VCaP (cell line): ENCODE measurements around the gene SESTD1.
"Not testable (repeated sequence)": the region's sequence is repeated elsewhere in the genome, so short reads cannot be mapped to it uniquely, and the experiment has no call there.

ENCODE experiments used
- H3K27ac ChIP-seq: fragments of 450-650 bp; 2 replicates; pipeline ENCODE4 v1.5.1; 2017
- TF ChIP-seq, protein P1 (sequence below): fragments of 450-650 bp; conservative IDR thresholded peaks from 2 replicates; pipeline ENCODE4 v1.5.1; 2017; ENCODE audit warnings: mild to moderate bottlenecking, moderate library complexity

SESTD1 gene

GRCh38 chr2:179068991-179069643 is 195.5 kb downstream of the SESTD1 start:
- TF ChIP-seq, protein P1, sequence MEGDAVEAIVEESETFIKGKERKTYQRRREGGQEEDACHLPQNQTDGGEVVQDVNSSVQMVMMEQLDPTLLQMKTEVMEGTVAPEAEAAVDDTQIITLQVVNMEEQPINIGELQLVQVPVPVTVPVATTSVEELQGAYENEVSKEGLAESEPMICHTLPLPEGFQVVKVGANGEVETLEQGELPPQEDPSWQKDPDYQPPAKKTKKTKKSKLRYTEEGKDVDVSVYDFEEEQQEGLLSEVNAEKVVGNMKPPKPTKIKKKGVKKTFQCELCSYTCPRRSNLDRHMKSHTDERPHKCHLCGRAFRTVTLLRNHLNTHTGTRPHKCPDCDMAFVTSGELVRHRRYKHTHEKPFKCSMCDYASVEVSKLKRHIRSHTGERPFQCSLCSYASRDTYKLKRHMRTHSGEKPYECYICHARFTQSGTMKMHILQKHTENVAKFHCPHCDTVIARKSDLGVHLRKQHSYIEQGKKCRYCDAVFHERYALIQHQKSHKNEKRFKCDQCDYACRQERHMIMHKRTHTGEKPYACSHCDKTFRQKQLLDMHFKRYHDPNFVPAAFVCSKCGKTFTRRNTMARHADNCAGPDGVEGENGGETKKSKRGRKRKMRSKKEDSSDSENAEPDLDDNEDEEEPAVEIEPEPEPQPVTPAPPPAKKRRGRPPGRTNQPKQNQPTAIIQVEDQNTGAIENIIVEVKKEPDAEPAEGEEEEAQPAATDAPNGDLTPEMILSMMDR: no peak
- H3K27ac ChIP-seq: no peak overlapping the region

DNA sequence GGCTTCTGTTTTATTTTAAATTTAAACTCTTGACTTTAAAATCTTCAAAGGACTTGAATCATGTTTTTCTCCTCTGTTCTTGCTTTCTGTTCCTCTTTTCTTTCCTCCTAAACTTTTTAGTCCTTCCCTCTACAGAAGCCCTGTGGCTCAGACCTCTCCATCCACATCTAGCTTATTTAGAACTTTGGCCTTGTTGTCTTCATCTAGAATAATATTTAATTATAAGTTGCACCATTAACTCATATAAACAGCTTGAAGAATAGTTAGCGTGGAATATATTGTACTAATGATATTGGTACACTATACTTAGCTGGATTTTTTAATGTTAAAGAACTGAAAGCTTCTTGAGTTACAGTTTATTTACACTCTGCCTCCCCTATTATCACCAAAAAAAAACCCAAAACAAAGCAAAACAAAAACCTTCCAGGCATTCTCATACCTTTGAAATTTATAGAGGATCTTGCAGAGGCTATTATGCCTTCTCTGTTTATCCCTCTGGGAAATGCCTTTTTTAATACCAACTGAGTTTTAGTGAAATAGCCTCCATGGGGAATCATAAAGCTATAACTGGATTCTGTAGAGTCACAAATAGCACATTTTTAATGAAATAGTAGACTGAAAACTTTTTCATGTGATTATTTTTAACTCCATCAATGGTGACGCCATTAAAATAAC is 205.5 kb downstream of the SESTD1 start:
- no peak overlapping the region for H3K27ac ChIP-seq
- TF ChIP-seq, protein P1: no peak

- TF ChIP-seq, protein P1: no peak
- H3K27ac ChIP-seq: no peak overlapping the region
These were observed 206.9 kb downstream of the SESTD1 start for GRCh38 chr2:179057737-179058136.

- not testable (repeated sequence) for H3K27ac ChIP-seq
These were observed 211.1 kb downstream of the SESTD1 start for GRCh38 chr2:179053568-179053967.
